NCI-H2196 treated with DMSO at 0.1 percent for 48 hours (cell line): ENCODE results near the gene TYK2.
"Not testable (repeated sequence)": the region's sequence is repeated elsewhere in the genome, so short reads cannot be mapped to it uniquely, and the experiment has no call there.

Experiments
- DNase-seq: peaks from one replicate; lab custom pipeline; 2025; ENCODE audit not compliant: unreplicated experiment; lab: John Stamatoyannopoulos, UW

TYK2 gene

DNA sequence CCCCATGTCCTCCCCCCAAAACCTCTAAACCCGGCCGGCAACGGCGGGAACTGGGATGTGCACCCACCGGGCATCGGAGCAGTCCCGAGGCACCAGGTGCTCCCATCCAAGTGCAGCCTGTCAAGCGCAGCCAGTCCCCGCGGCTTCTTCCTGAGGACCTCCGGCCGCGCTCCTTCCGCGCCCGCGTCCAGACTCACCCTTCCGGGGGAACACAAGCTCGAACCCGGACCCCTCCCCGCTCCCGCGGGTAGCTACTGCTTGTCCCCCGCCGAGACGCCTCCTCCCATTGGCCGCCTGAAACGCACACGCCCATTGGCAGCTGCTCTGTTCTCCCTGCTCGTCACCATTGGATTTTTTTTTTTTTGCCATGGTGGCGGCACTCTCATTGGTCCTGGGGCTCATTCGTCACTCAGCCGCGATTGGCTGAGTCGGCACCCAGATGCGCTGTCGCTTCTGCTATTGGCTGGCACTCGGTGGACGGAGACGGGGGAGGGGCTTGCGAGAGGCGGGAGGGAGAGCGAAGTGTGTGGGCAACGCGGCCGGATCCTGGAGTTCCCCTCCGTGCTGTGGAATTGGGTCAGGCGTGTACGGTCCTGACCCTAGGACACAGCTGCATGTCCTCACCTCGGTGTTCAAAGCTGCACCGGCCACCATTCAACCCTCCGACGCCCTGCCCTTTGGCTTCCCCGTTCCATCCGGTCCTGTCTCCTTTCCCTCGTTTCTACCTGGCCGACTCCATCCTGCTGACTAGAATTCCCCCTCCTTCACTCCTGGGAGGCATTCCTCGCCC is at the start of gene TYK2:
Gene TYK2 (minus strand): TSS at position 260 of the 790 bp plus-strand sequence. CDS start 2,166 bp downstream, outside the sequence.
- DNase-seq = peak; percentile 94

DNA sequence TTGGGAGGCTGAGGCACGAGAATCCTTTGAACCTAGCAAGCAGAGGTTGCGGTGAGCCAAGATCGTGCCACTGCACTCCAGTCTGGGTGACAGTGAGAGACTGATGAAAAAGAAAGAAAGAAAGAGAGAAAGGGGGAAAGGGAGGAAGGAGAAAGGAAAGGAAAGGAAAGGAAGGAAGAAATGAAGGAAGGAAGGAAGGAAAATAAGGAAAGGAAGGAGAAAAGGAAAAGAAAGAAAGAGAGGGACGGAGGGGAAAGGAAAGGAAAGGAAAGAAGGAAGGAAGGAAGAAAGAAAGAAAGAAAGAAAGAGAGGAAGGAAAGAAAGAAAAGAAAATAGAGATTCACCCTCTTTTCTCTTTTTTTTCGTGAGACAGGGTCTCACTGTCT is 48.6 kb upstream of the TYK2 start:
- DNase-seq = no peak

DNA sequence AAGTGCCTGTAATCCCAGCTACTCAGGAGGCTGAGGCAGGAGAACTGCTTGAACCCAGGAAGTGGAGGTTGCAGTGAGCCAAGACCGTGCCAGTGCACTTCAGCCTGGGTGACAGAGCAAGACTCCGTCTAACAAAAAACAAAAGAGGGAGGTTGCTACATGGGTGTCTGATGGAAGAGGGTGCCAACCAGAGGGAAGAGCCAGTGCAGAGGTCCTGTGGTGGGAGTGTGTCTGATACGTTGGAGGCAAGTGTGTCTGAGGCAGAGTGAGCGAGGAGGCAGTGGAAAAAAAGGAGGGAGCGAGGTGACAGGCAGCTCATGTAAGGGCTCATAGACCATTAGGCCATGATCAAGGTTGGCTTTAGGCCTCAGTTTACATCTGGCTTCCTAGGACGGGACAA is 46.8 kb upstream of the TYK2 start:
- DNase-seq = no peak

DNA sequence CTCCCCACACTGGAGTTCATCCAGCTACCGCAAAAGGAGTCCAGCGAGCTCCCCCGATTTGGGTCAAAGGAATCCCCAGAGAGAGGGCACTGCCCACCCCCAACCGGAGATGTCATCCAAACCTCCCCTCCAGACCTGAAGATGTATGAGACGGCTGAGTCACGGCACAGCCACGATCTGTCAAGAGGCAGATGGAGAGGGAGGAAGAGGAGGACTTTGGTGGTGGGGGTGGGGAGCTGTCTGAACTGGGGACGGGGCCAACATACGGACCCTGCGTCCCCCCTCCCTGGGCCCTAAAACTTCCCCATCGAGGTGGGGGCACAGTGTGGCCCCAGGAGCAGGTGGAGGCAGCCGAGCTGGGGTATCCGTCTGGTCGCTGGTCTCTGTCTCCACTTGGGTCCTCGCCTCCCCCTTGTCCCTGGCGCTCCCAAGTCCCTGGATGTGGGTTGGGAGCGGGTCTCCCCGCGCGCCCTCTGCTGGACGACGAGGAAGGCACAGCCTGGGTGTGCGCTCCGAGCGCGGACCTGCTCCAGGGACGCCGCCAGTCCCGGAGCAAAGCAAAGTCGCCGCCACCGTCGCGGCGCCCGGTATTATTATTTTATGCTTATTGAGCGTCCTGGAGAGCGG is 43.8 kb upstream of the TYK2 start:
- peak; percentile 41 for DNase-seq

DNA sequence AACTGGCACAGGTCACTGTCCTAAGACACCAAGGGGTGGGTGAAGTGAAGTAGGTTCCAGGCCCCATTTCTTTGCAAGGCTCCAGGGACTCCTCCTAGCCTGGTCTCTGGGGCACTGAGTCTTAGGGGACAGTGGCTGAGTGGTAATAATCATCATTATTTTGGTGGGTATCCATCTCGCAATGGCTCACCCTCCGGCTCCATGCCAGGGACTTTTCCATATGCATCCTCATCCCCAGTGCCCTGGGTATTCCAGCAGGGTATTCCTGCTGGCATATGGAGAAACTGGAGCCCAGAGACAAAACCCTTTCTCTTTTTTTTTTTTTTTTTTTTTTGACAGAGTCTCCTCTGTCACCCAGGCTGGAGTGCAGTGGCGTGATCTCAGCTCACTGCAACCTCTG is 42.5 kb upstream of the TYK2 start:
- no peak for DNase-seq

DNA sequence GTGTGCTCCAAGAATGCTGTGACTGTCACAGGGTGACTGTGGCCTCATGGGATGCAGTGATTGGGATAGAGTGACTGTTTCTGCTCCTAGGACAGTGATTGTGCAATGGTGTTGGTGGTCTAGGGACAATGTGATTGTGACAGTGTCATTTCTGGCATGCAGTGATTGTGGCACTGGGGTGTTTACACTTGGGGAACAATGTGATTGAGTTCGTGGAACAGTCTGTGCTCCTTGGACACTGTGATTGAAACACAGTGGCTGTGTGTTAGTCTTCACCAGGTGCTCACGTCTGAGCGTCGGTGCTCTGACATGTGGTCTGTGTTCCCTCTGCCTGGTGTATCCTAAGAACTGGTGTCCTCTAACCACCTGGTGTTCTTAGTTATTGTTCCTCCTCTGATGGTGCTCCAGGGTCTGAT is 41.7 kb upstream of the TYK2 start:
- no peak for DNase-seq

DNA sequence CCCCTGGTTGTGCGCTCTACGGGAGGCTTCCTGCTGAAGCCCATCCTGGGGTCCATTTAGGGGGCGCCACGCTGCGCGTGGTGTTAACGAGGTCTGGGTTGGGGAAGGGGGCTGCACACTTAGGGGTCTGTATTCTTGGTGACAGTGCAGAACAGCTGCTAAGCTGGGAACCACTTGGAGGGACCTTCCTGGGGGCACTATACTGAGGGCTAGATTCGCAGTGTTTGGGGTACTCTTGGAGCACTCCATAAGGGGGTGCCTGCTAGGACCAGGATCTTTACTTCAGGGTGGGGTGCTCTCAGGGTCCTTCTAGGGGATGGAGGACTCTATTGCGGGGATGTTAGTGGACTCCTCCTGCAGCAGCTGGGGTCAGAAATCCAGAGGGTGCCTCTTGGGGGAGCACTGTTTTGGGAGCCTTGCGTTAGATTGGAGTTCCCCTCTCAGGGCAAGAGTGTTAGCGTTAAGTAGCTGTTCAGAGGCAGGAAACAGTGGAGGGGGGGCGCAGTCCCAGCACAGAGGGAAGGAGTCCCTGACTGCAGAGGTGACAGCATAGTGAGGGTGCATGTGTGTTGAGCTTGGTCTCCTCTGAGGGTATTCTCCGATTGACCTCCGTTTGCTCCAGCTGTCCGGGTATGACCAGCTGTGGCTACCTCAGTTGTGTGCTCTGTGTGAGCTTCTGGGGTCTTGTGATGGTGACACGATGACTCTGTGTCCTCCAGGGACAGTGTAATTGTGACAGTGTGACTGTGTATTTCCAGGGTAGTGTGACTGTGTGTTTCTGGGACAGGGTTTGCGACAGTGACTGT is 41.1 kb upstream of the TYK2 start:
- no peak for DNase-seq

DNA sequence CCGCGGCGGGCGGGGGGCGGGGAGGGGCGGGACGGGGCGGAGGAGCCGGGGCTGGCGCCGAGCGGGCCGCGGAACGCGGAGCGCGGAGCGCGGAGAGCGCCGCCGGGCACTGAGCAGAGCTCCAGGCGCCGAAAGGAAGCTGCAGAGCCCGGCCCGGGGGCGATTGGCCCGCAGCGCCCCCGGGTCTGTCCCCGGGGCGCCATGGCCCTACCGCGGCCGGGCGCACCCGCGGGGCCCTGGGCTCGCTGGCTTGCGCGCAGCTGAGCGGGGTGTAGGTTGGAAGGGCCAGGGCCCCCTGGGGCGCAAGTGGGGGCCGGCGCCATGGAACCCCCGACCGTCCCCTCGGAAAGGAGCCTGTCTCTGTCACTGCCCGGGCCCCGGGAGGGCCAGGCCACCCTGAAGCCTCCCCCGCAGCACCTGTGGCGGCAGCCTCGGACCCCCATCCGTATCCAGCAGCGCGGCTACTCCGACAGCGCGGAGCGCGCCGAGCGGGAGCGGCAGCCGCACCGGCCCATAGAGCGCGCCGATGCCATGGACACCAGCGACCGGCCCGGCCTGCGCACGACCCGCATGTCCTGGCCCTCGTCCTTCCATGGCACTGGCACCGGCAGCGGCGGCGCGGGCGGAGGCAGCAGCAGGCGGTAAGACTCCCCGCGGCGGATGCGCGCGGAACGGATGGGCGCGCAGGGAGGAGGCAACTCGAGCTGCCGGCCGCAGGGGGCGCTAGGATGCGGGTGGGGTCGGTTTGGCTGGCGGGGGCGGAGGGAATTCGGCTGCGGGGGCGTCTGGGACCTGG is 40.3 kb upstream of the TYK2 start, which contains the start of gene PDE4A:
Gene PDE4A (plus strand): TSS at position 95 of the 796 bp plus-strand sequence. CDS start 227 bp downstream, at position 322.
- no peak for DNase-seq

DNA sequence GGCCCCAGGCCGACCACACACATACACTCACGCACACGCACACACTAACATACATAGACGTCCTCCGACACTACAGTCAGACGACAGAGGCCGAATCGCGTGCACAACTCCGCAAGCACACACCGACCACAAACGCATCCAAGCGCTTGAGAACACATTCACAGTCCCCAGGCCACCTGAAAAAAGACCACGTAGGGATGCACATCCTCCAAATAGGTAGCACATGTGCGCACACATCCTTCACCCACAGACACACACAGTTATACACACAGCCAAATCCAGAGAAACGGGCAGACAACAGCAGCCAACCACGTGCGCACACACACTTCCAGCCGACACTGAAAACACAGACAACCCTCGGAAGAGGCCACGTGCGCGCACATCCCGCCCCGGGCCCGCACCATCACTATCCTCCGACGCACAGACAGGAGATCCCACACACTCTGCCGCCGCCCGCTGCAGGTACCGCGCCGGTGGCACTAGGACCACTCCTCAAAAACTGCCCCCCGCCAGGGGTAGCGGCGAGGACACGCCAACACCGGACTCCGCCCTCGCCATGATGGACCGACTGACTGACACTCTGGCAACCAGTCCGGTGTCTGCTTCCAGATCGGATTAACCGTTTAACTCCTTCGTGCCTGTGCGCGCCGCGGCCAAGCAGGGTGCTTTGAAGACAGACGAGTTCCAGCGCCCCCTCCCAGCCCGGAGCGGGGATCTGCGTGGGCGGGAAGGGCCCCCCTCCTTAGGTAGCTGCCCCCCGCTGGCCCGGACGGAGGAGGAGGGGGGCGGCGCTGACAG is 39.5 kb upstream of the TYK2 start:
- DNase-seq = no peak

DNA sequence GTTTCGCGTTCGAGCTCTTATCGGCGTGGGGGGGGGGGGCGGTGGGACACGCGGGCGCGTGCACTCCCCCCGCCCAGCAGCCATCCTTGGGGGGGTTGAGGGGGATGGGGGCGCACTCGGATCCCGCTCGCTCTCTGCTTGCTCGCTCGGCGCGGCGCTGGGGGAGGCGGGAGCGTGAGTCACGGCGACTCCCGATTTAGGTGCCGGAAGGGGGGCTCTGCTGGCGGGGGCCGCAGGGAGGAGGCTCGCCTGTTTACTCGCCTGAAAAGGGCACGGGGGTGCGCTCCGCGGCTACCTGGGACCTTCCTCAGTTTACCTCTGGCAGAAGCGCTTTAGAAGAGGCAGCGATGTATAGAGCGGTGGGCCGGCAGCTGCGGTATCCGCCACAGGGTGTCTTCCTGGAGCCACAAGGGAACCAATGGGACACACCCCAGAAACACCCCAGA is 38.9 kb upstream of the TYK2 start:
- no peak for DNase-seq

DNA sequence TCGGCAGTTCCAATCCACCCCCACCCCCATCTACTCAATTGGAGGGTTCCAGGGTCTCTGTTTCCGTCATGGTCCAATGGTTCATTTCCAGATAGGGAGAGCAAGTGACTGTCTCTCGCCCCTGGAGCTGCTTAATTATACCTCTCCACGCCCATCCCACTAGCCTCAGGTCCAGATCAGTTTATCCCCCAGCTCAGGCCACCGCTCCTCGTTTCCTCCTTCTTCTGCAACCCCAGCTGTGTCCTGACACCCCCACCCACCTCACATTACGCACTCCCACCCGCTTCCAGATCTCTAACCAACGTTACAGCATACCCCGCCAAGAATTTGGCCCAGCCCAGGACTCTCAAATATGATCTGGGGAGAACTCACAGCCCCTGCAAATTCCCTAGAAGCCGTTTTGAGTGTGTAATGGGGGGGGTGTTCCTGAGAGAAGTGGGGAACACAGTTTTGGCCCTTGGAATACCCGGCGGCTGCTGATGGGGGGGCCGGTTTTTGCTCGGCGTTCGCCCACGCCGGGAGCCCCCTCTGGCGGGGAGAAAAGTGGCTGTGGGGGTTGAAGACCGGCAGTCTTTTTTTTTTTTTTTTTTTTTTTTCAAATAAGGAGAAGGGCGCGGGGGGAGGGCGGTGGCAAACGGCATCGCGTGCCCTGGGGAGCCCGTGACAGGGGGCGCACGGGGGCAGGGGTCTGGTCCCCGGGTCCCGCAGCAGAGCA is 38.3 kb upstream of the TYK2 start:
- no peak for DNase-seq

DNA sequence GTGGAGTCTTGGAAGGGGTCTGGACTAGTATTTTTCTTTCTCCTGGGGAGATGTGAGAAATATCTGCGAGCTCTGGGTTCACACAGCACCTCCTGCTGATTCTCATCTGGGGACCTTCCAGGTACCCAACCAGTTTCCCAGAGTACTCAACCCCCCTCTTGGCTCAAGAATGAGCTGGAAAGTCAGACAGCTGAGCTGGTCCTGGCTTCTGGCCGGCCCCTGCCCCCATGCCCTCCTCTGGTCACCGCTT is 37.8 kb upstream of the TYK2 start:
- no peak for DNase-seq

DNA sequence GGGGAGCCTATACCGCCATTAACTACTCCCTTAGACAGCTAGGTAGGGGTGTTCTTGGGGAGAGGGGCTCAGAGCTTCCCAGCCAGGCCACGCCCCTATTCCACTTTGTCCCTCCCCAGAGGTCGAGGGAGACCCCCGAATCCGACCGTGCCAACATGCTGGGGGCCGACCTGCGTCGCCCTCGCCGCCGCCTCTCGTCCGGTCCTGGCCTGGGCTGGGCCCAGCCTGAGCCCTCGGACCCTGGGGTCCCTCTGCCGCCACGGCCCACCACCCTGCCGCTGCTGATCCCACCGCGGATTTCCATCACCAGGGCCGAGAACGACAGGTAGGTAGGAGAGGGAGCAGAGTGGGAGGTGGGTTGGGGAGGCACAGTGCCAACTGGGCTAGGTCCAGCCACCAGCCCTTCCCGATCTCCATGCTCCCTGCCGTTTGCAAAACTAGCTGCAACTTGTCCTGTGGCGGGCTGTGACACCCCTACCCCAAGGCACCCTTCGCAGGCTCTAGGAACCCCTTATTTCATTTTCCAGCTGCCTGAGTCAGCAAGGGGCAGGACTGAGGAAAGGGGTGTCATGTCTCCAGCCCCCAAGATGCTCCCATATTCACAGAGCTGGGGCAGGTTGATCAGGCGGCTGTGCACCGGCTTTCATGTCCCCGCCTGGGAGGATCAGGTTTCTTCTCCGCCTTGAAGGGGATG is 37.3 kb upstream of the TYK2 start:
- no peak for DNase-seq

DNA sequence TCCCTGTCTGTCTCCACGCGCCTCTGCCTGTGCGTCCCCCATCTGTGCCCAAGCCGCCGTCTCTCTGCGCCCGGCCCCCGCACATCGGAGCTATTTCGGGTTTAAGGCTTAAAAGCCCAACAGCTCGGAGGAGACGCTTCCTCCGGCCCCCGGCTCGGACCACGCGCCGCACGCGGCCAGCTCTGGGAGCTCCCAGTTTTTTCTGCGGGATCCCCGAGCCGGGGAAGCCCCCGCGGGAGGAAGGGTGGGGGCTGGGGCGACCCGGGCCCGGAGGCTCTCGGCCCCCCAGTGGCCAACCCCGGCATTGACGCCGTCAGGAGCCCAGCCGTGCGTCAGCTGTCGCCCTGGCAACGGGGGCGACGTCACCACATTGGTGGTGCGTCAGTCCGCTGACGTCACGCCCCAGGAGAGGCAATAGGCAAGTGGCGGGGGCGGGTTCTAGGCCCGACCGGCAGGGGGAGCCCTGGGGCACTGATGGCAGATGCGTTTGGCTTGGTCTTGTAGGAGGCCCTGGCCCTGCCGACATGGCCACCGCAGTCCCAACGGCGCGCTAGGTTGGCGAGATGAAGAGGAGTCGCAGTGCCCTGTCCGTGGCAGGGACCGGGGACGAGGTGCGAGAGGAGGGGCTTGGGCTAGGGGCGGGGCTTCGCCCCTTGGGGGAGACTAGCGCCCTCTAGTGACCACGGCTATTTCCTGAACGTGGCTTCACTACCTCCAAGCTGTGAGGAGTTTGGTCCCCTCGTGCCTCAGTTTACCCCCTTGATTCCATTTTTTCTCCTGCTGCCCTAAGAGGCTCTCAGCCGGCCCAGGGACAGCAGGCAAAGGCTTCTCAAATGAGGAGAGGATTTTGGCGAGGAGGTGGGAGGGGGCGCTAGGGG is 36.2 kb upstream of the TYK2 start:
- peak; percentile 93 for DNase-seq

DNA sequence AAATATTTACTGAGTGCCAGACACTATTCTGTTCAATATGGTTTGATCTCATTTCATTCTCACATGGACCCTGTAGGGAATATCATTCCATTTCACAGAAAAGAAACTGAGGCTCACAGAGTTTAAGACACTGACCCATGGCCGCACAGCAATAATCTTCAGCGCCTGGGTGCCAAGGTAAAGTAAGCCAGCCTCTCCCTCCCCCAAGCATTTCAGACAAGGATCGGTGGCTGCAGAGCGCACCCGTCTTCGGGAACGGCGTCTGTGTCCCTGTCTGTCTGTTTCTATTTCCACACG is 35.7 kb upstream of the TYK2 start:
- DNase-seq = no peak

DNA sequence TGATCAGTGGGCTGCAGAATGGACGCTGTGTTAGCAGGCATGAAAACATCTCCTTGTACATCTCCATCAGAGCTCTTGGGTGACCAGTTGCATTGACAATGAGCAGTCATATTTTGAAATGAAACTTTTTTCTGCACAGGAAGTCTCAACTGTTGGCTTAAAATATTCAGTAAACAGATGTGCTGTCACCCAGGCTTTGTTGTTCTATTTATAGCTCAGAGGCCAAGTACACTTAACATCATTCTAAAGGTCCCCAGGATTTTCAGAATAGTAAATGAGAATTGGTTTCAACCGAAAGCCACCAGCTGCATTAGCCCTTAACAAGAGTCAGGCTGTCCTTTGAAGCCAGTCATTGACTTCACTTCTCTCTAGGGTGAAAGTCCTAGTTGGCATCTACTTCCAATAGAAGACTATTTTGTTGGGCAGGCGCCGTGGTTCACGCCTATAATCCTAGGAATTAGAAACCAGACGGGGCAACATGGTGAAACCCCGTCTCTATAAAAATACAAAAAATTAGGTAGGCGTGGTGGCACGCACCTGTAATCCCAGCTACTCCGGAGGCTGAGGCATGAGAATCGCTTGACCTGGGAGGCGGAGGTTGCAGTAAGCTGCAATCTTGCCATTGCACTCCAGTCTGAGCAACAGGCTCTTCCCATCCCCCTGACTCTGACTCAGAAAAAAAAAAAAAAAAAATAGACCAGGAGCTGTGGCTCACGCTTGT is 32.0 kb upstream of the TYK2 start:
- DNase-seq = no peak

DNA sequence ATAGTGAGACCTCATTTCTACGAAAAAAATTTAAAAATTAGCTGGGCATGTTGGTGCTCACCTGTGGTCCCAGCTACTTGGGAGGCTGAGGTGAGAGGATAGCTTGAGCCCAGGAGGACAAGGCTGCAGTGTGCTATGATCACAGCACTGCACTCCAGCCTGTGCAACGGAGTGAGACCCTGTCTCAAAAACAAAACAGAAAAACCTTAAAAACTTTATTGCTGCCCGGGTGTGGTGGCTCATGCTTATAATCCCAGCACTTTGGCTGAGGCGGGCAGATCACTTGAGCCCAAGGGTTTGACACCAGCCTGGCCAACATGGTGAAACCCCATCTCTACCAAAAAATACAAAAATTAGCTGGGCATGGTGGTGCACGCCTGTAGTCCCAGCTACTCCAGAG is 30.9 kb upstream of the TYK2 start:
- not testable (repeated sequence) for DNase-seq
